Osteocyte (in vitro differentiated cells): ENCODE results near the gene EHMT1. TPM values are rescaled to one million over a fixed set of nuclear protein-coding genes. Genes with fewer than 3 reads are reported as not detected.

Source experiments
- DNase-seq: peaks from one replicate; pipeline ENCODE4 v3.0.0; 2021; ENCODE audit warnings: mixed read lengths; ENCODE audit not compliant: unreplicated experiment; ENCODE audit errors: extremely low spot score
- H3K27ac Mint-ChIP-seq: one replicate; pipeline ENCODE4 v1.8.0; 2021; ENCODE audit warnings: mild to moderate bottlenecking, mixed read lengths; ENCODE audit not compliant: unreplicated experiment
- H3K27me3 Mint-ChIP-seq: one replicate; pipeline ENCODE4 v1.8.0; 2021; ENCODE audit warnings: mixed read lengths; ENCODE audit not compliant: unreplicated experiment
- H3K36me3 Mint-ChIP-seq: one replicate; pipeline ENCODE4 v1.8.0; 2021; ENCODE audit warnings: mixed read lengths; ENCODE audit not compliant: unreplicated experiment
- H3K4me1 Mint-ChIP-seq: one replicate; pipeline ENCODE4 v1.8.0; 2021; ENCODE audit warnings: mixed read lengths; ENCODE audit not compliant: unreplicated experiment
- H3K4me3 Mint-ChIP-seq: one replicate; pipeline ENCODE4 v1.8.0; 2021; ENCODE audit warnings: mild to moderate bottlenecking, moderate library complexity, mixed read lengths; ENCODE audit not compliant: unreplicated experiment
- H3K9me3 Mint-ChIP-seq: one replicate; pipeline ENCODE4 v1.8.0; 2021; ENCODE audit warnings: mixed read lengths; ENCODE audit not compliant: unreplicated experiment
- CTCF ChIP-seq: fragments of 200-600 bp; sonication (generic); IDR thresholded peaks from 2 replicates; pipeline ENCODE4 v1.5.0; 2021; ENCODE audit warnings: antibody characterized with exemption, mild to moderate bottlenecking, moderate library complexity
- total RNA-seq: library from RNA; stranded (reverse); gene quantifications from 2 replicates; pipeline ENCODE4 v1.2.1, GENCODE V29; 2021

Gene EHMT1
- total RNA-seq, 1 donor from 2014 or later, result 88.6 TPM

- peaks cover 11% of the 10 kb centered on the region for H3K4me1 Mint-ChIP-seq
- H3K9me3 Mint-ChIP-seq, result no peaks in the 10 kb centered on the region
- no peak for TF ChIP-seq CTCF
- peaks cover 19% of the 10 kb centered on the region for H3K36me3 Mint-ChIP-seq
- no peaks in the 10 kb centered on the region for H3K27me3 Mint-ChIP-seq
- H3K4me3 Mint-ChIP-seq, result no peak overlapping the region
- DNase-seq, result no peak
- no peak overlapping the region for H3K27ac Mint-ChIP-seq
Measured at GRCh38 chr9:137645211-137645610, 26.4 kb downstream of the EHMT1 start.

GRCh38 chr9:137646341-137646740 is 27.5 kb downstream of the EHMT1 start:
- no peak for TF ChIP-seq CTCF
- no peak for DNase-seq
- Mint-ChIP-seq H3K27ac (no peak overlapping the region), H3K4me3 (no peak overlapping the region), H3K9me3 (no peaks in the 10 kb centered on the region), H3K4me1 (peaks cover 11% of the 10 kb centered on the region), H3K27me3 (no peaks in the 10 kb centered on the region), H3K36me3 (peaks cover 20% of the 10 kb centered on the region)

- TF ChIP-seq CTCF, result no peak
- H3K9me3 Mint-ChIP-seq, result no peaks in the 10 kb centered on the region
- H3K36me3 Mint-ChIP-seq, result peaks cover 21% of the 10 kb centered on the region
- H3K4me3 Mint-ChIP-seq, result no peak overlapping the region
- no peak overlapping the region for H3K27ac Mint-ChIP-seq
- no peak for DNase-seq
- H3K27me3 Mint-ChIP-seq, result no peaks in the 10 kb centered on the region
- peaks cover 9% of the 10 kb centered on the region for H3K4me1 Mint-ChIP-seq
Measured at GRCh38 chr9:137647096-137647714, 28.4 kb downstream of the EHMT1 start.

- peaks cover 19% of the 10 kb centered on the region for H3K36me3 Mint-ChIP-seq
- no peak for TF ChIP-seq CTCF
- H3K27me3 Mint-ChIP-seq, result no peaks in the 10 kb centered on the region
- no peaks in the 10 kb centered on the region for H3K9me3 Mint-ChIP-seq
- no peak for DNase-seq
- H3K4me1 Mint-ChIP-seq, result peaks cover 9% of the 10 kb centered on the region
- no peak overlapping the region for H3K4me3 Mint-ChIP-seq
- H3K27ac Mint-ChIP-seq, result peak overlapping the region; percentile 7
Measured at GRCh38 chr9:137648396-137648795, 29.6 kb downstream of the EHMT1 start.

GRCh38 chr9:137649553-137649952 is 30.7 kb downstream of the EHMT1 start:
- Mint-ChIP-seq H3K9me3 (no peaks in the 10 kb centered on the region), H3K4me1 (peaks cover 11% of the 10 kb centered on the region), H3K4me3 (no peak overlapping the region), H3K36me3 (peaks cover 17% of the 10 kb centered on the region), H3K27ac (no peak overlapping the region), H3K27me3 (no peaks in the 10 kb centered on the region)
- no peak for DNase-seq
- no peak for TF ChIP-seq CTCF
